H1 (cell line): Measurements from ENCODE around the gene NACAD. TPM values are rescaled to one million over a fixed set of nuclear protein-coding genes. Genes with fewer than 3 reads are reported as not detected.

Source experiments
- ASH2L ChIP-seq: fragments of 200-600, 300-600 bp; sonication (generic); IDR thresholded peaks from one replicate; pipeline ENCODE4 v1.7.1; 2017; ENCODE audit warnings: low read length
- CBX8 ChIP-seq: fragments of 300-800, 300-1000 bp; sonication (generic); IDR thresholded peaks from 2 replicates; pipeline ENCODE4 v1.7.1; 2016; ENCODE audit warnings: low read depth, low read length, borderline replicate concordance
- GABPA ChIP-seq: IDR thresholded peaks from 2 replicates; pipeline ENCODE4 v1.6.1; 2011; ENCODE audit warnings: mild to moderate bottlenecking, low read length, moderate library complexity, borderline replicate concordance; ENCODE audit not compliant: insufficient read depth
- HDAC6 ChIP-seq: IDR thresholded peaks from one replicate; pipeline ENCODE4 v1.7.1; 2012; ENCODE audit warnings: low read depth, mild to moderate bottlenecking, inconsistent platforms, low read length, moderate library complexity
- POLR2A ChIP-seq, 2 experiments: IDR thresholded peaks; 1 replicate in 1 of 2; 2 replicates in 1 of 2; pipeline ENCODE4 v1.6.1; 2011; ENCODE audit warnings: low read depth in 2 of 2, low read length in 2 of 2, mild to moderate bottlenecking in 2 of 2; ENCODE audit errors: control extremely low read depth in 1 of 2
- SIRT6 ChIP-seq: IDR thresholded peaks from one replicate; pipeline ENCODE4 v1.7.1; 2012; ENCODE audit warnings: low read length, inconsistent platforms
- TAF7 ChIP-seq: optimal IDR thresholded peaks from 2 replicates; pipeline ENCODE3; 2011; ENCODE audit warnings: low read depth, mild to moderate bottlenecking, inconsistent platforms, low read length, moderate library complexity, borderline replicate concordance
- TCF12 ChIP-seq: IDR thresholded peaks from 2 replicates; pipeline ENCODE4 v1.6.1; 2011; ENCODE audit warnings: low read depth, mild to moderate bottlenecking, low read length
- TEAD4 ChIP-seq: IDR thresholded peaks from 2 replicates; pipeline ENCODE4 v1.6.1; 2012; ENCODE audit warnings: low read depth, low read length, inconsistent platforms, mixed read lengths
- polyA plus RNA-seq, 7 experiments: library from polyadenylated mRNA; depleted of rRNA in 3 of 7; stranded (reverse) in 5 of 7; unstranded in 2 of 7; fragments of >200 nt in 5 of 7; fragments of 200-250 nt in 2 of 7; gene quantifications; 1 replicate in 5 of 7; 2 replicates in 1 of 7; 4 replicates in 1 of 7; pipeline versions ENCODE4 v1.2.1 to v1.2.3, GENCODE V29; 2011 to 2013; ENCODE audit warnings: missing spikeins in 2 of 7, mixed read lengths in 2 of 7
- total RNA-seq: library from RNA; stranded (reverse); fragmentation: NEBNext Ultra II Directional; extraction: Animal tissue kit (Norgen Biotek cat#: 25700); gene quantifications from 2 replicates; pipeline ENCODE4 v1.2.1, GENCODE V29; 2021
- TF ChIP-seq, protein P1 (sequence below): IDR thresholded peaks from 2 replicates; pipeline ENCODE4 v1.6.1; 2011; ENCODE audit warnings: low read depth, mild to moderate bottlenecking, low read length; ENCODE audit not compliant: insufficient read depth

NACAD gene
- total and polyA plus RNA-seq, 2 of the 8 experiments (the other 6 are each of a cell fraction or from before 2014, with no cell fraction given), result 1.3 to 6.0 TPM

DNA sequence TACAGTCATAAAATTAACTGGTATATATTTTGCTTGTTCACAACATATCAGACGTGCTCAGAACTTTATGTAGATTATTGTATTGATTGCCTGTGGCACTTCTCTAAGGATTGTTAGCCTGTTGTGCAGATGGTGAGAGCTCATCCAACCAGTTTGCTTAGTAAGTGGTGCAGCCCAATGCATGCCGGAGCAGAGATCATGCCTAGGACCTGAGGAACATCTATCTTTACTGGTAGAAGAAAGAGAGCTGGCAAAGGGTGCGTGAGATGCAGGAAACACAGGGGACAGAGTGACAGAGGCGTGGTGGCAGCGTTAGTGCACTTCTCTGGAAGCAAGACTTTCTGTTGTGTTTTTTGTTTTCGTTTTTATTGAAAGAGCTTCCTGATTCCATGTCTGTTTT is 52.9 kb downstream of the NACAD start (continued):
- TF ChIP-seq ASH2L (no peak), SIRT6 (no peak), GABPA (no peak), POLR2A (IDR thresholded peaks at IDR 0.05; ENCODE audit: control extremely low read depth in 1 of 2, low read depth in 2 of 2, low read length in 2 of 2) (no peak), TCF12 (no peak), HDAC6 (no peak), TEAD4 (no peak), CBX8 (no peak), TAF7 (no peak)
- TF ChIP-seq, protein P1, sequence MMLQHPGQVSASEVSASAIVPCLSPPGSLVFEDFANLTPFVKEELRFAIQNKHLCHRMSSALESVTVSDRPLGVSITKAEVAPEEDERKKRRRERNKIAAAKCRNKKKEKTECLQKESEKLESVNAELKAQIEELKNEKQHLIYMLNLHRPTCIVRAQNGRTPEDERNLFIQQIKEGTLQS, result no peak
